ENCODE measurements around the gene EPAS1. TPM values are rescaled to one million over a fixed set of nuclear protein-coding genes. Genes with fewer than 3 reads are reported as not detected.
A peak's percentile ranks its signal among the peaks of the same experiment; 100 is the strongest.

The EPAS1 gene
- total RNA-seq, 2 experiments from 2014 or later: 51.0 to 54.6 TPM

GRCh38 chr2:46329340-46329739, 32.1 kb downstream of the EPAS1 start:
- intact Hi-C loops (cut with micrococcal nuclease): loop anchor here (1.0 kb wide), 1 partner anchor 34 kb away; no protein-coding TSS in a partner anchor

DNA sequence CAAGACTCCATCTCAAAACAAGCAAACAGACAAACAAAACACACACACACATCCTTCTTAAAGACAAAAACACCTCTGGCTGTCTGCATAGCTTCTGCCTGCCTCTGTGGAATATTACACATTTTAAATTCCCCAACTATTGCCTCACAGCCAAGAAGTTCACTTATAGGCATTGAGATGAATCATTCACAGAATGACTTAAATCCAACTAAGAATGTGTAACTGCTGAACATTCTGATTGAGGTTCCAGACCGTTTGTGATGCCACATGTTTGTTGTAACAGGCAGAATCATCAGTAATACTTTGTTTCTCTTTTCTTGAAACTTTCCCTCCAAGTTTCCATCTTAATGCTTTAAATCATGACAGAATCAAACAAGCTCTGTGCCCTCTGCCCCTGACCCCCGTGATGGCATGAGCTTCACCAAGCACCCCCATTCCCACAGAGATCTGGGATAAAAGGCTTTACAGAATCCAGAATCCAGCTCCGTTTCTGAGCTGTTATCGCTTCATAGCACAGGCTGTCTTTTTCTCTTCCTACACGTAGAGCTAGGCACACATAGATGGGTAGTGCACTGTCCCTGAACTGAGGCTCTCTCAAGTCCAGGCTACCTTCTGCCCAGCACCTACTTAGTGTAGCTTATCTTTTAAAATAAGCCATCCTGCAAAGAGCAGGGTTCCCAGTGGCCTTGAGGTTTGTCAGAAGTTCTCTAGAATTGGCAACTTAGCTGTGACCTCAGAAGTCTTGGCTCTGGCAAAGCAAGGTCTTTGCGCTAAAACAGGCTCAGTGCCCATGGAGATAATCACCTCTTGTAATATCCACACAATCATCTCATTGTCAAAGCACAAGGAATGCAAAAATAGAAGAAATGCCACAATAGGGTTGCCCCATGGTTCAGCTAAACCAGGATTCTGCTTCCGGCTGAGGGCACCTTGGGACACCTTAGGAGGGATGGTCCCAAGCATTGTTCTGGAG, 32.9 kb downstream of the EPAS1 start:
- intact Hi-C loops (cut with micrococcal nuclease): loop anchor here (1.0 kb wide), 1 partner anchor 33 kb away; no protein-coding TSS in a partner anchor
- Mint-ChIP-seq H3K4me1 (ENCODE audit: low read depth) (peaks cover 13% of the 10 kb centered on the region), H3K9me3 (no peaks in the 10 kb centered on the region), H3K27ac (no peak overlapping the region), H3K36me3 (no peaks in the 10 kb centered on the region), H3K4me3 (no peak overlapping the region), H3K27me3 (no peaks in the 10 kb centered on the region)
- ChIA-PET CTCF (interaction anchor here (0.7 to 1.5 kb wide), 4 partner anchors 11 to 319 kb away, joined by 3 to 5 read pairs (median 4); no protein-coding TSS in a partner anchor), POLR2A (interaction anchor here (0.9 to 1.3 kb wide), 2 partner anchors 90 to 100 kb away, joined by 3 to 4 read pairs; no protein-coding TSS in a partner anchor)
- no peak for DNase-seq

More at GRCh38 chr2:46329340-46329739, 32.1 kb downstream of the EPAS1 start:
- DNase-seq: no peak
- Mint-ChIP-seq H3K9me3 (no peaks in the 10 kb centered on the region), H3K27me3 (no peaks in the 10 kb centered on the region), H3K27ac (peak overlapping the region; percentile 36), H3K4me3 (no peak overlapping the region), H3K4me1 (ENCODE audit: low read depth) (peaks cover 10% of the 10 kb centered on the region), H3K36me3 (no peaks in the 10 kb centered on the region)
- POLR2A ChIA-PET: interaction anchor here (0.9 to 1.3 kb wide), 2 partner anchors 89 to 99 kb away, joined by 3 to 4 read pairs; no protein-coding TSS in a partner anchor
- CTCF ChIA-PET: interaction anchor here (0.8 to 1.5 kb wide), 3 partner anchors 100 to 318 kb away, joined by 3 to 5 read pairs (median 4); no protein-coding TSS in a partner anchor

- CTCF ChIA-PET: no interaction called here
- Mint-ChIP-seq H3K4me3 (no peak overlapping the region), H3K36me3 (no peaks in the 10 kb centered on the region), H3K27ac (no peak overlapping the region), H3K9me3 (no peaks in the 10 kb centered on the region), H3K4me1 (ENCODE audit: low read depth) (peaks cover 13% of the 10 kb centered on the region), H3K27me3 (no peaks in the 10 kb centered on the region)
- POLR2A ChIA-PET: no interaction called here
- intact Hi-C loops (cut with micrococcal nuclease): no loop called here
- no peak for DNase-seq
Measured at GRCh38 chr2:46331109-46331766, 34.0 kb downstream of the EPAS1 start.

- POLR2A ChIA-PET: no interaction called here
- H3K27ac Mint-ChIP-seq: no peak overlapping the region
- H3K27me3 Mint-ChIP-seq: no peaks in the 10 kb centered on the region
- no peaks in the 10 kb centered on the region for H3K9me3 Mint-ChIP-seq
- intact Hi-C loops (cut with micrococcal nuclease): no loop called here
- no peaks in the 10 kb centered on the region for H3K36me3 Mint-ChIP-seq
- DNase-seq: no peak
- H3K4me3 Mint-ChIP-seq: no peak overlapping the region
- CTCF ChIA-PET: interaction anchor here (1.0 to 1.5 kb wide), 3 partner anchors 127 to 339 kb away, joined by 3 read pairs; no protein-coding TSS in a partner anchor
- peaks cover 13% of the 10 kb centered on the region for H3K4me1 Mint-ChIP-seq (ENCODE audit: low read depth)
Measured at GRCh38 chr2:46332686-46333281, 35.6 kb downstream of the EPAS1 start.

DNA sequence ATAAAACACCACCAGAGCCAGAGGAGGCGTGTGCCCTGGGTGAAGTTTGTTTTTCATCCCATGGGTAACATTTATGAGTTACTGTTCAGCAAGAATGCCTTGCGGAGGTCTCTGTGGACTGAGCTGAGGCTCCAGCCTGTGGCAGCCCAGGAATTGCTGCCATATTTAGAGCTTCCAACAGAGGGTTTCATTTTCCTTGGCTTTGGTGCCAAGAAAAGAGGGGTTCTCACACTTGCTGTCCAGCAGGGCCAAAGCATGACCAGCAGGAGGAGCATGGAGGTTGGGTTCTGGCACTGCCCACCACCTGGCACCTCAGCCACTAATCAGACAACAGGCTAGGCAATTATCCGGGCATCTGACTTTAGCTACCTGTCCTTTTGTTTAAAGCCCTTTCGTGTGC, 36.7 kb downstream of the EPAS1 start:
- H3K4me3 Mint-ChIP-seq: no peak overlapping the region

GRCh38 chr2:46334389-46335271, 37.4 kb downstream of the EPAS1 start:
- no peaks in the 10 kb centered on the region for H3K27me3 Mint-ChIP-seq
- H3K4me1 Mint-ChIP-seq (ENCODE audit: low read depth): peaks cover 9% of the 10 kb centered on the region
- no peaks in the 10 kb centered on the region for H3K36me3 Mint-ChIP-seq
- no peak overlapping the region for H3K27ac Mint-ChIP-seq
- ChIA-PET POLR2A (no interaction called here), CTCF (interaction anchor here (1.5 kb wide), 1 partner anchor 323 kb away, joined by 3 read pairs; no protein-coding TSS in a partner anchor)
- no peak for DNase-seq
- H3K9me3 Mint-ChIP-seq: no peaks in the 10 kb centered on the region
- intact Hi-C loops (cut with micrococcal nuclease): no loop called here
- H3K4me3 Mint-ChIP-seq: no peak overlapping the region

More for the DNA sequence above, 36.7 kb downstream of the EPAS1 start:
- DNase-seq: no peak
- Mint-ChIP-seq H3K36me3 (no peaks in the 10 kb centered on the region), H3K27me3 (no peaks in the 10 kb centered on the region), H3K9me3 (no peaks in the 10 kb centered on the region), H3K27ac (no peak overlapping the region), H3K4me1 (ENCODE audit: low read depth) (peaks cover 10% of the 10 kb centered on the region)
- ChIA-PET POLR2A (no interaction called here), CTCF (interaction anchor here (1.5 kb wide), 1 partner anchor 323 kb away, joined by 3 read pairs; no protein-coding TSS in a partner anchor)
- intact Hi-C loops (cut with micrococcal nuclease): no loop called here

GRCh38 chr2:46335391-46336282, 38.4 kb downstream of the EPAS1 start:
- no peaks in the 10 kb centered on the region for H3K27me3 Mint-ChIP-seq
- no peaks in the 10 kb centered on the region for H3K9me3 Mint-ChIP-seq
- H3K4me3 Mint-ChIP-seq: no peak overlapping the region
- peaks cover 5% of the 10 kb centered on the region for H3K4me1 Mint-ChIP-seq (ENCODE audit: low read depth)
- H3K27ac Mint-ChIP-seq: no peak overlapping the region
- DNase-seq: no peak
- intact Hi-C loops (cut with micrococcal nuclease): no loop called here
- ChIA-PET POLR2A (no interaction called here), CTCF (no interaction called here)
- H3K36me3 Mint-ChIP-seq: no peaks in the 10 kb centered on the region

GRCh38 chr2:46336283-46336959, 39.2 kb downstream of the EPAS1 start:
- CTCF ChIA-PET: interaction anchor here (0.9 to 1.1 kb wide), 2 partner anchors 9 to 274 kb away, joined by 3 to 4 read pairs; no protein-coding TSS in a partner anchor

GRCh38 chr2:46337208-46337994, 40.2 kb downstream of the EPAS1 start:
- intact Hi-C loops (cut with micrococcal nuclease): no loop called here
- no peak overlapping the region for H3K4me3 Mint-ChIP-seq
- peaks cover 5% of the 10 kb centered on the region for H3K4me1 Mint-ChIP-seq (ENCODE audit: low read depth)
- no peak overlapping the region for H3K27ac Mint-ChIP-seq
- H3K36me3 Mint-ChIP-seq: no peaks in the 10 kb centered on the region
- H3K9me3 Mint-ChIP-seq: no peaks in the 10 kb centered on the region
- CTCF ChIA-PET: interaction anchor here (0.6 to 1.1 kb wide), 3 partner anchors 10 to 275 kb away, joined by 3 to 4 read pairs (median 3); no protein-coding TSS in a partner anchor
- no peaks in the 10 kb centered on the region for H3K27me3 Mint-ChIP-seq
- no peak for DNase-seq
- POLR2A ChIA-PET: no interaction called here

More at GRCh38 chr2:46336283-46336959, 39.2 kb downstream of the EPAS1 start:
- no peaks in the 10 kb centered on the region for H3K9me3 Mint-ChIP-seq
- H3K27ac Mint-ChIP-seq: no peak overlapping the region
- intact Hi-C loops (cut with micrococcal nuclease): no loop called here
- DNase-seq: no peak
- no peaks in the 10 kb centered on the region for H3K27me3 Mint-ChIP-seq
- POLR2A ChIA-PET: no interaction called here
- peaks cover 5% of the 10 kb centered on the region for H3K4me1 Mint-ChIP-seq (ENCODE audit: low read depth)
- H3K4me3 Mint-ChIP-seq: no peak overlapping the region
- no peaks in the 10 kb centered on the region for H3K36me3 Mint-ChIP-seq

Data from activated CD4-positive, alpha-beta memory T cell treated with anti-CD3 and anti-CD28 coated beads for 36 hours (primary cell).